Omental fat pad (tissue), 4 donors: ENCODE results near the gene MTAP. TPM values are rescaled to one million over a fixed set of nuclear protein-coding genes. Genes with fewer than 3 reads are reported as not detected.

Experiments used
- ATAC-seq: fragments of 150-250 bp; one replicate; pipeline ENCODE4 v1.9.1; 2016; ENCODE audit warnings: mild to moderate bottlenecking, moderate library complexity; ENCODE audit not compliant: low FRiP score
- DNase-seq: peaks from one replicate; pipeline ENCODE4 v3.0.0-alpha.2; 2019; ENCODE audit warnings: low spot score
- total RNA-seq, 4 donors: library from RNA; depleted of rRNA; stranded (reverse); fragments of >200 nt; gene quantifications; one replicate each; pipeline ENCODE4 v1.1.0, GENCODE V29; 2016
- TF ChIP-seq, protein P1 (sequence below), 3 donors: fragments of 450-650 bp; IDR thresholded peaks; one replicate each; pipeline ENCODE4 v1.5.1; 2016 to 2017; ENCODE audit warnings: antibody characterized with exemption in 3 of 3, mild to moderate bottlenecking in 3 of 3, moderate library complexity in 2 of 3

The MTAP gene
- total RNA-seq, result 10 to 100 TPM; 22.2 to 27.0 (median 25.4) TPM

DNA sequence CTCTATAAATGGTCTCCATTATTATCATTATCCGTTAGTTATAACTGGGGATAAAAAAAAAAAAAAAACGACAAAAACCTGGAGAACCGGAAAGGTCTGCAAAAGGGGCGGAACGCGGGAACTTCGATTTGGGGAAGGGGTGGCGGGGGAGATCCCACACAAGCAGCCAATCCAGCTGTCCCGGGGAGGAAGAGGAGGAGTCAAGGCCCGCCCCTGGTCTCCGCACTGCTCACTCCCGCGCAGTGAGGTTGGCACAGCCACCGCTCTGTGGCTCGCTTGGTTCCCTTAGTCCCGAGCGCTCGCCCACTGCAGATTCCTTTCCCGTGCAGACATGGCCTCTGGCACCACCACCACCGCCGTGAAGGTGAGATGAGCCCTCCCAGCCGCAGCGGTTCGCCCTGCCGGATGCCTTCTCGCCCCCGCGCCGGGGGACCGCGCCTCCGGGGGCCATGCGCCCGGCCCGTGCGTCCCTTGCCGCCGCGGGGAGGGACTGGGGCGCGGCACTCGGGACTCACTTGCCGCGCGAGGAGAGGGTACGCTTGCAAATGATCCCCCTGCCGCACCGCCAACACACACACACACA lies at the start of gene MTAP:
Gene MTAP (plus strand): TSS at position 219 of the 583 bp plus-strand sequence. CDS start 113 bp downstream, at position 332.
- TF ChIP-seq, protein P1, sequence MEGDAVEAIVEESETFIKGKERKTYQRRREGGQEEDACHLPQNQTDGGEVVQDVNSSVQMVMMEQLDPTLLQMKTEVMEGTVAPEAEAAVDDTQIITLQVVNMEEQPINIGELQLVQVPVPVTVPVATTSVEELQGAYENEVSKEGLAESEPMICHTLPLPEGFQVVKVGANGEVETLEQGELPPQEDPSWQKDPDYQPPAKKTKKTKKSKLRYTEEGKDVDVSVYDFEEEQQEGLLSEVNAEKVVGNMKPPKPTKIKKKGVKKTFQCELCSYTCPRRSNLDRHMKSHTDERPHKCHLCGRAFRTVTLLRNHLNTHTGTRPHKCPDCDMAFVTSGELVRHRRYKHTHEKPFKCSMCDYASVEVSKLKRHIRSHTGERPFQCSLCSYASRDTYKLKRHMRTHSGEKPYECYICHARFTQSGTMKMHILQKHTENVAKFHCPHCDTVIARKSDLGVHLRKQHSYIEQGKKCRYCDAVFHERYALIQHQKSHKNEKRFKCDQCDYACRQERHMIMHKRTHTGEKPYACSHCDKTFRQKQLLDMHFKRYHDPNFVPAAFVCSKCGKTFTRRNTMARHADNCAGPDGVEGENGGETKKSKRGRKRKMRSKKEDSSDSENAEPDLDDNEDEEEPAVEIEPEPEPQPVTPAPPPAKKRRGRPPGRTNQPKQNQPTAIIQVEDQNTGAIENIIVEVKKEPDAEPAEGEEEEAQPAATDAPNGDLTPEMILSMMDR (IDR thresholded peaks at IDR 0.05), result no peak
- peak; percentile 93 for ATAC-seq
- DNase-seq, result peak; percentile 76

DNA sequence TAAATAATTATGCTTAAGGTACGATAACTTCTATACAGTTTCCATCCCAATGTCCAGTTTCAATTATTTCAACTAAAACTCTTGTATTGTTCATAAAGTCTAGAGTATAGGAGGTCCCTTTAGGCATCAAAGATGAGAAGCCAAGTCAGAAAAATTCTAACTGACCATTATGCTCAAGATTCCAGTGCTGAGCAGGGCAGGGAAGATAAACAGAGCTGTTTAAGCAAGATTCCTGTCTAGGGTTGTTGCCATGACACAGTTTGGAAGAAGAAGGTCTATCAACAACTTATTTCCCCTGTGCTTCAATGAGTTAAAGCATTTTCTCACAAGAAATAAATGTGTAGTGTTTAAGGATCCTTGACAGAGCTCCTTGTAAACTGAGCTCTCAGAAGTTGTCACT lies 48.9 kb upstream of the MTAP start:
- ATAC-seq, result no peak
- no peak for DNase-seq
- TF ChIP-seq, protein P1 (IDR thresholded peaks at IDR 0.05), result no peak

DNA sequence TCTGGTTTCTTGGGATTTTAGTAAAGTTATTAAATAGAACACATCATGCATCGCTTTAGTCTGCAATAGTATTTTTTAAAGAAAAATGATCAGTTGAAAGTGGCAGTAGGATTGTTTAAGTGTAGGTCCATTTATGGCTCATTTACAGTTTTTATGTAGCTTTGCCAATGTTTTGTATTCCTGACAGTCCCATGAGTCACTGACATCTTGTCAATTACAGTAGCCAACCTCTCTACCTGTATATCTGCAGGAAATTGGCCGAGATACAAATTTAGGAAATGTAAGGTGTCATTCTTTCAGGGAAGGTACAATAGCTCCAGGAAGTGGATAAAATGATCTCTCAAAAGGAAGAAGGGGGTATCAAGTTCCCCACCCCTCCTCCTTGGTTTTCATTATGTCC lies 47.7 kb upstream of the MTAP start:
- TF ChIP-seq, protein P1 (IDR thresholded peaks at IDR 0.05), result no peak

DNA sequence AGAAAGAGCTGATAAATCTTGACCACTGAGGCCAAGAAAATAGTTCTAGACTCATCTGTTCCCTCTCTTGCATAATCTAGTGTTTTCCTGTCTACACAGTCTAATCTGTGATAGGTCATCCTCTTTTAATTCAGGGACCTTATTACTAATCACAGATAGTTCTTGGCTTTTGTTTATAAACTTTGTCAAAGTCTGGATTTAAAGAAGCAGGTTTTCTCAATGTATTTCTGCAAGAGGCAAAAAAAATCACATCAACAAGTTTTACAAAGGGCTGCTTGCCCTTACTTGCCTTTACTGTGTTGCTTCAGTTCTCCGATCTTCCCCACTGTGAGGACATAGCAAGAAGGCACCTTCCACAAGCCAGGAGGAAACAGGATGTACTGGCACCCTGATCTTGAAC lies 43.9 kb upstream of the MTAP start:
- no peak for ATAC-seq
- no peak for DNase-seq
- TF ChIP-seq, protein P1 (IDR thresholded peaks at IDR 0.05), result no peak

More for the DNA sequence above, 47.7 kb upstream of the MTAP start:
- DNase-seq (no peak), ATAC-seq (no peak)

DNA sequence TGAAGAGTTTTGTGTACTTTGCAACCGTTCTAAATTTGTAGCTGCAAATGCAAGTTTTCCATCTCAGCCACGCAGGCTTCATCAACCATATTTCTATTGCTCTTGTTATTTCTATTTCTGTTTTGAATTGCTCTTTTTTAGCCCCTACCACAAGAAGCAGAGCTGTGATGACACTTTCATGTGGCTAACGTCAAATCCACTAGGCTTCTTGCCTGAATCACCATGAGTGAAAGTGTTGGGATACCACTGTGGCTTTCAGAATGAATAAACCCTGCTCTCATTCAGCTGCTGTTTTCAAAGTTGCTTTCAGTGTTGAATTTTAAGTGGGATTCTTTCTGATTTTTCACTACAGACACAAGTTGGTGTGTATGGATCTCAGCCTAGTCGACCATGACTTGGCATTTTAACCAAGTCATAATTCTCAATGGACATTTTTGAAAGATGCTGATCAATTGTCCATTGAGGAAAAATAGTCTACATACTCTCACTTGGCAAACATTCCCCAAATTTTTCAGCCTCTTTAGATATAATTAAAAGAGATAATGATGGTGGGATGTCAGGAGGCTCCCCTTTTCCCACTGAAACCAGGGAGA lies 41.0 kb upstream of the MTAP start:
- TF ChIP-seq, protein P1 (IDR thresholded peaks at IDR 0.05), result no peak
- ATAC-seq, result no peak
- no peak for DNase-seq

DNA sequence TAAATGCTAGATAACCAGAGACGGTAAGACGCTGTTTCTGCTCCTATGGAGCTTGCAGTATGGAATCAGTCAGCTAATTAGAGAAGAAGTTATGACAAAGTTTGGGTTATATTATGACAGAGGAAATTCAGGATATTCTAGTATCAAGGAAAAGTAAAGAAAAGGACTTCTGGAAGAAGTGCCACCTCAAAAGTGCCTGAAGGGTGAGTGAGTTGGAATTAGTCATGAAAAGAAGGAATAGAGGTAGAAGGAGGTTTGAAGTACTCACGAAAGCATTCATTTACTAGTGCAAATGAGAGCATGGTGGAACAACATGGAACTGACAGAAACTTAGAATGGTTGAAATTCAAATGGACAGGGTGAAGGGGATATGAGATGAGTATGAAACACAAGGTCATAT lies 40.4 kb upstream of the MTAP start:
- no peak for DNase-seq
- TF ChIP-seq, protein P1 (IDR thresholded peaks at IDR 0.05), result no peak
- no peak for ATAC-seq

DNA sequence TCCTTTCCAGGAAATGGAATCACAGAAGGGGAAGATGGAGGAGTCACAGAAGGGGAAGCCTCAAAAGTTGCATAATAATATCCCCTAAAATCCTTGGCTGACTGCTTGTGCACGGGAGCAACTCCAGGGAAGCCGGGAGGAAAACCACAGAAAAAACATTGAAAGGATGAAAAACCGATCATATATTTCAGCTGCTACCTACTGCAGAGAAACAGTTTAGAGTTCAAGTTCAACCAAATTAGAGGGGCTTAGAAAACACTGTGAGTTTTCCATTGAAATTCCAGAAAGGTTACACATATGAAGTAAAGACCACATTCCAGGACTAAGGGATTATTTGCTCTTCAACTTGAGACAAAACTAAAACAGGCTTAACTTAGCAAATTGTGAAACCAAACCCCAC lies 37.6 kb upstream of the MTAP start:
- DNase-seq, result no peak
- TF ChIP-seq, protein P1 (IDR thresholded peaks at IDR 0.05), result no peak
- no peak for ATAC-seq
